ENCODE data around the gene TARBP1. TPM values are rescaled to one million over a fixed set of nuclear protein-coding genes. Genes with fewer than 3 reads are reported as not detected.

Gene TARBP1
- total and polyA plus RNA-seq, 12 donors = 9.2 to 79.7 (median 14.4) TPM

- no peak for TF ChIP-seq CTCF (IDR thresholded peaks at IDR 0.05)
- no peak for TF ChIP-seq POLR2A (IDR thresholded peaks at IDR 0.05)
- Histone ChIP-seq H3K27ac (no peak overlapping the region), H3K4me1 (replicated peaks in 1 of 2) (peaks cover 5% of the 10 kb centered on the region in 2 donors), H3K4me3 (no peak overlapping the region), H3K36me3 (replicated peaks in 1 of 2) (peaks cover 0 to 14% of the 10 kb centered on the region in 2 donors), H3K9me3 (replicated peaks in 1 of 3) (no peaks in the 10 kb centered on the region), H3K27me3 (no peaks in the 10 kb centered on the region)
- WGBS, 4 donors = 72 to 86% (median 81%) methylated on average over 5 of the region's 5 CpGs
- DNase-seq = no peak
- intact Hi-C loops (cut with DNase I) = no loop called here
These were observed 83.7 kb downstream of the TARBP1 start for GRCh38 chr1:234395297-234395696.

DNA sequence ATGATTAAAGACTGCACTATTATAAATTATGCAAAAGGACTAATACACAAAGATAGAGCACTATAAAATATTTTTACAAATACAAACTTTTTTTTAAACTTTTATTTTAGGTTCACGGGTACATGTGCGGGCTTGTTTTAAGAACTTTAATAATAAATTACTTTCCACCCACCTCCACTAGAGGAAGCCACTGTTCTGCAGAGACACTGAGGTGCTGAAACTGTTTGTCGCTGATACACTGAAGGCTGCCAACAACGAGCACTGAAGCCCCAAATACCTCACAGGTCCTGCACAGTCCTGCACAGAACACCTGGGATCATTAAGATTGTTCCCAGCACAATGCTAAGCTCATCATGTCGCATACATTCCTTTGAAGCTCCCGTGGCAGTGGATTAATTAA is 85.8 kb downstream of the TARBP1 start:
- Histone ChIP-seq H3K9me3 (replicated peaks in 1 of 3) (no peaks in the 10 kb centered on the region), H3K4me1 (replicated peaks in 1 of 2) (no peaks in the 10 kb centered on the region), H3K4me3 (no peak overlapping the region), H3K36me3 (replicated peaks in 1 of 2) (peaks cover 0 to 14% of the 10 kb centered on the region in 2 donors), H3K27me3 (no peaks in the 10 kb centered on the region), H3K27ac (no peak overlapping the region)
- 89 to 92% (median 90%) methylated on average over 6 of the region's 6 CpGs for WGBS, 4 donors
- TF ChIP-seq CTCF (IDR thresholded peaks at IDR 0.05) (no peak), POLR2A (IDR thresholded peaks at IDR 0.05) (no peak)
- DNase-seq = no peak
- intact Hi-C loops (cut with DNase I) = no loop called here

GRCh38 chr1:234388094-234388493 is 90.9 kb downstream of the TARBP1 start:
- Histone ChIP-seq H3K27ac (no peak overlapping the region), H3K4me3 (no peak overlapping the region), H3K9me3 (replicated peaks in 1 of 3) (no peaks in the 10 kb centered on the region), H3K27me3 (no peaks in the 10 kb centered on the region), H3K4me1 (replicated peaks in 1 of 2) (no peaks in the 10 kb centered on the region), H3K36me3 (replicated peaks in 1 of 2) (peaks cover 0 to 12% of the 10 kb centered on the region in 2 donors)
- TF ChIP-seq POLR2A (IDR thresholded peaks at IDR 0.05) = no peak
- no peak for TF ChIP-seq CTCF (IDR thresholded peaks at IDR 0.05)
- intact Hi-C loops (cut with DNase I) = no loop called here
- 83 to 95% (median 88%) methylated on average over 6 of the region's 6 CpGs for WGBS, 4 donors
- DNase-seq = no peak

DNA sequence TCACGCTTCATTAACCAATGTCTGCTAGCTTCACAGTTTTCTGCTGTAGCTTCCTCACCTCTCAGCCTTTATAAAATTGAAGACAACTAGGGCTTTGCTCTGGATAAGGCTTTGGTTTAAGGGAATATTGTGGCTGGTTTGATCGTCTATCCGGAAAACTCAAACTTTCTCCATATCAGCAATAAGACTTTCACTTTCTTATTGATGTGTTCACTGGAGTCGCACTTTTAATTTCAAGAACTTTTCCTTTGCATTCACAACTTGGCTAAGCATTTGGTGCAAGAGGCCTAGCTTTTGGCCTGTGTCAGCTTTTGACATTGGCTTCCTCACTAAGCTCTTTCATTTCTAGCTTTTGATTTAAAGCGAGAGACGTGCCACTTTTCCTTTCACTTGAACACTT is 92.9 kb downstream of the TARBP1 start:
- no peak overlapping the region for H3K4me3 ChIP-seq
- no peaks in the 10 kb centered on the region for H3K9me3 ChIP-seq (replicated peaks in 1 of 3)
- no peak overlapping the region for H3K27ac ChIP-seq
- TF ChIP-seq CTCF (IDR thresholded peaks at IDR 0.05) = no peak
- no peak for TF ChIP-seq POLR2A (IDR thresholded peaks at IDR 0.05)
- peaks cover 0 to 4% of the 10 kb centered on the region in 2 donors for H3K36me3 ChIP-seq (replicated peaks in 1 of 2)
- no peaks in the 10 kb centered on the region for H3K27me3 ChIP-seq
- no peak for DNase-seq
- intact Hi-C loops (cut with DNase I) = no loop called here
- WGBS, 4 donors = 95 to 99% (median 96%) methylated on average over 6 of the region's 6 CpGs
- H3K4me1 ChIP-seq (replicated peaks in 1 of 2) = no peaks in the 10 kb centered on the region

Data from adrenal gland (tissue), 12 donors.